HEK293 (cell line): ENCODE data around the gene PPP6R1.

Experiments
- CTCF ChIA-PET: fragments of 350-600 bp; formaldehyde crosslinking; extraction: SDS; loops from one replicate; lab custom pipeline; 2021; ENCODE audit warnings: antibody characterized with exemption; lab: Yijun Ruan, JAX
- POLR2A ChIA-PET: fragments of 300-600 bp; formaldehyde crosslinking; extraction: SDS; loops from one replicate; lab custom pipeline; 2020; ENCODE audit warnings: antibody characterized with exemption, inconsistent platforms; lab: Yijun Ruan, JAX
- H3K27ac ChIP-seq: fragments of 200-500 bp; sonication (Bioruptor generic); 2 replicates; pipeline ENCODE4 v1.5.1; 2014; ENCODE audit warnings: low read depth, low read length, control low read depth, inconsistent platforms; ENCODE audit errors: extremely low read depth
- H3K36me3 ChIP-seq, 2 experiments: fragments of 200-500 bp in 1 of 2; sonication (Bioruptor generic) in 1 of 2; 1 replicate in 1 of 2; 2 replicates in 1 of 2; pipeline ENCODE4 v1.5.1; 2014 to 2017; ENCODE audit warnings: inconsistent platforms in 2 of 2, low read length in 2 of 2; ENCODE audit not compliant: control insufficient read depth in 2 of 2, insufficient read depth in 1 of 2
- H3K4me1 ChIP-seq: fragments of 200-500 bp; sonication (Bioruptor generic); 2 replicates; pipeline ENCODE4 v1.5.1; 2014; ENCODE audit warnings: mild to moderate bottlenecking, low read length, inconsistent platforms; ENCODE audit not compliant: control insufficient read depth, insufficient read depth
- H3K4me3 ChIP-seq: 2 replicates; pipeline ENCODE4 v1.5.1; 2011; ENCODE audit warnings: low read depth, mild to moderate bottlenecking, control low read depth, low read length, moderate library complexity
- H3K9me3 ChIP-seq: fragments of 200-500 bp; sonication (Bioruptor generic); 2 replicates; pipeline ENCODE4 v1.5.1; 2014; ENCODE audit warnings: low read depth, low read length, inconsistent platforms; ENCODE audit not compliant: control insufficient read depth, insufficient read depth
- GFI1B ChIP-seq: fragments of 450-650 bp; formaldehyde crosslinking; IDR thresholded peaks from 2 replicates; pipeline ENCODE4 v1.5.1; 2016; ENCODE audit warnings: missing biosample characterization, missing genetic modification characterization
- HOXD13 ChIP-seq: sonication (generic); formaldehyde crosslinking; IDR thresholded peaks from 2 replicates; pipeline ENCODE4 v1.8.0; 2022; ENCODE audit warnings: missing genetic modification reagents, borderline replicate concordance
- INSM2 ChIP-seq: fragments of 450-650 bp; formaldehyde crosslinking; IDR thresholded peaks from 2 replicates; pipeline ENCODE4 v1.5.1; 2016; ENCODE audit warnings: missing biosample characterization, missing genetic modification characterization
- MZF1 ChIP-seq: fragments of 450-650 bp; formaldehyde crosslinking; IDR thresholded peaks from 2 replicates; pipeline ENCODE4 v1.5.1; 2017; ENCODE audit warnings: missing biosample characterization, missing genetic modification characterization, borderline replicate concordance
- OSR2 ChIP-seq: fragments of 450-650 bp; formaldehyde crosslinking; IDR thresholded peaks from 2 replicates; pipeline ENCODE4 v1.5.1; 2016; ENCODE audit warnings: missing biosample characterization, missing genetic modification characterization
- PRDM1 ChIP-seq: fragments of 450-650 bp; formaldehyde crosslinking; IDR thresholded peaks from 2 replicates; pipeline ENCODE4; 2016; ENCODE audit warnings: missing biosample characterization, missing genetic modification characterization
- SP7 ChIP-seq: fragments of 450-650 bp; formaldehyde crosslinking; IDR thresholded peaks from 2 replicates; pipeline ENCODE4 v1.5.1; 2016; ENCODE audit warnings: missing biosample characterization, missing genetic modification characterization
- YY1 ChIP-seq: fragments of 450-650 bp; formaldehyde crosslinking; IDR thresholded peaks from 2 replicates; pipeline ENCODE4 v1.5.1; 2018; ENCODE audit warnings: missing biosample characterization, missing genetic modification characterization
- ZBTB21 ChIP-seq: fragments of 450-650 bp; formaldehyde crosslinking; IDR thresholded peaks from 2 replicates; pipeline ENCODE4 v1.5.1; 2017; ENCODE audit warnings: missing biosample characterization, missing genetic modification characterization
- ZEB2 ChIP-seq: fragments of 450-650 bp; formaldehyde crosslinking; IDR thresholded peaks from 2 replicates; pipeline ENCODE4 v1.5.1; 2016; ENCODE audit warnings: missing biosample characterization, missing genetic modification characterization
- ZIC2 ChIP-seq: fragments of 450-650 bp; formaldehyde crosslinking; IDR thresholded peaks from 2 replicates; pipeline ENCODE4 v1.5.1; 2016; ENCODE audit warnings: missing biosample characterization, missing genetic modification characterization
- ZNF174 ChIP-seq: fragments of 450-650 bp; formaldehyde crosslinking; IDR thresholded peaks from 2 replicates; pipeline ENCODE4 v1.5.0; 2017; ENCODE audit warnings: missing biosample characterization, mild to moderate bottlenecking, missing genetic modification characterization
- ZNF221 ChIP-seq: fragments of 450-650 bp; formaldehyde crosslinking; IDR thresholded peaks from 2 replicates; pipeline ENCODE4 v1.5.1; 2017; ENCODE audit warnings: missing biosample characterization, missing genetic modification characterization, borderline replicate concordance
- ZNF239 ChIP-seq: fragments of 450-650 bp; formaldehyde crosslinking; IDR thresholded peaks from 2 replicates; pipeline ENCODE4 v1.5.1; 2016; ENCODE audit warnings: missing biosample characterization, missing genetic modification characterization
- ZNF324 ChIP-seq: fragments of 450-650 bp; formaldehyde crosslinking; IDR thresholded peaks from 2 replicates; pipeline ENCODE4 v1.5.1; 2016; ENCODE audit warnings: missing biosample characterization, missing genetic modification characterization
- ZNF350 ChIP-seq: fragments of 450-650 bp; formaldehyde crosslinking; IDR thresholded peaks from 2 replicates; pipeline ENCODE4 v1.5.0; 2017; ENCODE audit warnings: missing biosample characterization, mild to moderate bottlenecking, missing genetic modification characterization
- ZNF366 ChIP-seq: fragments of 450-650 bp; formaldehyde crosslinking; conservative IDR thresholded peaks from 2 replicates; pipeline ENCODE4 v1.5.1; 2016; ENCODE audit warnings: missing biosample characterization, missing genetic modification characterization
- ZNF394 ChIP-seq: fragments of 450-650 bp; formaldehyde crosslinking; IDR thresholded peaks from 2 replicates; pipeline ENCODE4 v1.5.1; 2016; ENCODE audit warnings: missing biosample characterization, missing genetic modification characterization, mild to moderate bottlenecking, moderate library complexity, borderline replicate concordance
- ZNF404 ChIP-seq: fragments of 450-650 bp; formaldehyde crosslinking; IDR thresholded peaks from 2 replicates; pipeline ENCODE4 v1.5.1; 2017; ENCODE audit warnings: missing biosample characterization, missing genetic modification characterization
- ZNF426 ChIP-seq: fragments of 450-650 bp; formaldehyde crosslinking; IDR thresholded peaks from 2 replicates; pipeline ENCODE4 v1.5.1; 2017; ENCODE audit warnings: missing biosample characterization, missing genetic modification characterization, mild to moderate bottlenecking, inconsistent platforms, moderate library complexity
- ZNF558 ChIP-seq: fragments of 450-650 bp; formaldehyde crosslinking; IDR thresholded peaks from 2 replicates; pipeline ENCODE4 v1.5.1; 2016; ENCODE audit warnings: missing biosample characterization, missing genetic modification characterization
- ZNF585B ChIP-seq: fragments of 450-650 bp; formaldehyde crosslinking; IDR thresholded peaks from 2 replicates; pipeline ENCODE4 v1.5.1; 2016; ENCODE audit warnings: missing biosample characterization, missing genetic modification characterization
- ZNF621 ChIP-seq: fragments of 450-650 bp; formaldehyde crosslinking; IDR thresholded peaks from 2 replicates; pipeline ENCODE4 v1.5.1; 2017; ENCODE audit warnings: missing biosample characterization, missing genetic modification characterization
- ZNF707 ChIP-seq: fragments of 450-650 bp; formaldehyde crosslinking; IDR thresholded peaks from 2 replicates; pipeline ENCODE4 v1.5.1; 2016; ENCODE audit warnings: missing biosample characterization, missing genetic modification characterization
- ZNF777 ChIP-seq: fragments of 450-650 bp; formaldehyde crosslinking; IDR thresholded peaks from 2 replicates; pipeline ENCODE4 v1.5.1; 2017; ENCODE audit warnings: missing biosample characterization, missing genetic modification characterization, borderline replicate concordance
- ZNF837 ChIP-seq: fragments of 450-650 bp; formaldehyde crosslinking; IDR thresholded peaks from 2 replicates; pipeline ENCODE4 v1.5.1; 2016; ENCODE audit warnings: missing biosample characterization, missing genetic modification characterization
- ZNF843 ChIP-seq: fragments of 450-650 bp; formaldehyde crosslinking; IDR thresholded peaks from 2 replicates; pipeline ENCODE4 v1.5.1; 2016; ENCODE audit warnings: missing biosample characterization, missing genetic modification characterization
- ZSCAN18 ChIP-seq: fragments of 450-650 bp; formaldehyde crosslinking; IDR thresholded peaks from 2 replicates; pipeline ENCODE4 v1.5.1; 2016; ENCODE audit warnings: missing biosample characterization, missing genetic modification characterization
- ZSCAN30 ChIP-seq: fragments of 450-650 bp; IDR thresholded peaks from 2 replicates; pipeline ENCODE4 v1.5.1; 2018; ENCODE audit warnings: missing biosample characterization, mild to moderate bottlenecking, missing genetic modification characterization, moderate library complexity
- TF ChIP-seq, protein P1 (sequence below): fragments of 450-650 bp; formaldehyde crosslinking; IDR thresholded peaks from 2 replicates; pipeline ENCODE4 v1.5.1; 2016; ENCODE audit warnings: missing biosample characterization, missing genetic modification characterization
- TF ChIP-seq, protein P2 (sequence below): fragments of 450-650 bp; formaldehyde crosslinking; IDR thresholded peaks from 2 replicates; pipeline ENCODE4 v1.5.1; 2016; ENCODE audit warnings: missing biosample characterization, missing genetic modification characterization

PPP6R1 gene

DNA sequence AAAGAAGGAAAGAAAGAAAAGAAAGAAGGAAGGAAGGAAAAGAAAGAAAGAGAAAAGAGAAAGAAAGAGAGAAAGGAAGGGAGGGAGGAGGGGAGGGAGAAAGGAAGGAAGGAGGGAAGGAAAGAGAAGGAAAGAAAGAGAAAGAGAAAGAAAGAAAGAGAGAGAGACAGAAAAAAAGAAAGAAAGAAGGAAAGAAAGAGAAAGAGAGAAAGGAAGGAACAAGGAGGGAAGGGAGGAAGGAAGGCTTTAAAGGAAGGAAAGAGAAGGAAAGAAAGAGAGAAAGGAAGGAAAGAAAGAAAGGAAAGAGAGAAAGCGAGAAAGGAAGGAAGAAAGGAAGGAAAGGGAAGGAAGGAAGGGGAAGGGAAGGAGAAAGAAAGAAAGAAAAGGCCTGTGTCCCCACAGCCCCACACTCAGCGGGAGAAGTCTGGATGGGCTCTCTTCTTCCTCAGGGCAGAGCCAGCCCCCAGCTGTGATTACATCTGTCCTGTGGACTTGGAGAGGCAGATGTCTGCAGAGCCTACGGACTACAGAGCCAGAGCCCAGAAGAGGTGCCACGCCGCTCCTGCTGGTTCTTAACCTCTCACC, 59.1 kb downstream of the PPP6R1 start:
- no peaks in the 10 kb centered on the region for H3K36me3 ChIP-seq
- ChIA-PET POLR2A (interaction anchor here (1.4 kb wide), 1 partner anchor 59 kb away, joined by 3 read pairs; the partner anchor contains the start of gene PPP6R1), CTCF (interaction anchor here (0.6 to 2.6 kb wide), 3 partner anchors 34 to 304 kb away, joined by 3 to 12 read pairs (median 4); no protein-coding TSS in a partner anchor)
- TF ChIP-seq ZSCAN18 (0 out of 2 replicates have a peak, but pooled peaks have one; percentile 20), ZSCAN30 (tag by site-specific recombination) (no peak), ZNF239 (tag by site-specific recombination) (no peak), ZNF585B (tag by site-specific recombination) (no peak), YY1 (tag by site-specific recombination) (no peak), ZNF707 (tag by site-specific recombination) (no peak), ZNF324 (tag by site-specific recombination) (no peak), OSR2 (no peak), INSM2 (no peak), ZNF837 (no peak), ZNF426 (tag by site-specific recombination) (no peak), ZNF174 (no peak), SP7 (tag by site-specific recombination) (no peak), PRDM1 (tag by site-specific recombination) (peak; percentile 100), ZEB2 (tag by site-specific recombination) (no peak), ZNF558 (tag by site-specific recombination) (no peak), ZNF350 (tag by site-specific recombination) (no peak), GFI1B (no peak), ZNF394 (no peak), ZNF366 (tag by site-specific recombination) (peak; percentile 98), ZNF843 (no peak), ZNF221 (tag by site-specific recombination) (no peak), HOXD13 (CRISPR knock-in tag) (no peak), ZNF621 (no peak), ZIC2 (tag by site-specific recombination) (peak; percentile 64), ZNF777 (tag by site-specific recombination) (0 out of 2 replicates have a peak, but pooled peaks have one; percentile 13), ZNF404 (tag by site-specific recombination) (no peak), MZF1 (tag by site-specific recombination) (no peak), ZBTB21 (tag by site-specific recombination) (no peak)
- TF ChIP-seq, protein P1, sequence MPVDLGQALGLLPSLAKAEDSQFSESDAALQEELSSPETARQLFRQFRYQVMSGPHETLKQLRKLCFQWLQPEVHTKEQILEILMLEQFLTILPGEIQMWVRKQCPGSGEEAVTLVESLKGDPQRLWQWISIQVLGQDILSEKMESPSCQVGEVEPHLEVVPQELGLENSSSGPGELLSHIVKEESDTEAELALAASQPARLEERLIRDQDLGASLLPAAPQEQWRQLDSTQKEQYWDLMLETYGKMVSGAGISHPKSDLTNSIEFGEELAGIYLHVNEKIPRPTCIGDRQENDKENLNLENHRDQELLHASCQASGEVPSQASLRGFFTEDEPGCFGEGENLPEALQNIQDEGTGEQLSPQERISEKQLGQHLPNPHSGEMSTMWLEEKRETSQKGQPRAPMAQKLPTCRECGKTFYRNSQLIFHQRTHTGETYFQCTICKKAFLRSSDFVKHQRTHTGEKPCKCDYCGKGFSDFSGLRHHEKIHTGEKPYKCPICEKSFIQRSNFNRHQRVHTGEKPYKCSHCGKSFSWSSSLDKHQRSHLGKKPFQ (tag by site-specific recombination) = no peak
- TF ChIP-seq, protein P2, sequence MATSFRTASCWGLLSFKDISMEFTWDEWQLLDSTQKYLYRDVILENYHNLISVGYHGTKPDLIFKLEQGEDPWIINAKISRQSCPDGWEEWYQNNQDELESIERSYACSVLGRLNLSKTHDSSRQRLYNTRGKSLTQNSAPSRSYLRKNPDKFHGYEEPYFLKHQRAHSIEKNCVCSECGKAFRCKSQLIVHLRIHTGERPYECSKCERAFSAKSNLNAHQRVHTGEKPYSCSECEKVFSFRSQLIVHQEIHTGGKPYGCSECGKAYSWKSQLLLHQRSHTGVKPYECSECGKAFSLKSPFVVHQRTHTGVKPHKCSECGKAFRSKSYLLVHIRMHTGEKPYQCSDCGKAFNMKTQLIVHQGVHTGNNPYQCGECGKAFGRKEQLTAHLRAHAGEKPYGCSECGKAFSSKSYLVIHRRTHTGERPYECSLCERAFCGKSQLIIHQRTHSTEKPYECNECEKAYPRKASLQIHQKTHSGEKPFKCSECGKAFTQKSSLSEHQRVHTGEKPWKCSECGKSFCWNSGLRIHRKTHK = no peak

More for the DNA sequence above, 59.1 kb downstream of the PPP6R1 start:
- no peaks in the 10 kb centered on the region for H3K4me1 ChIP-seq
- H3K9me3 ChIP-seq = no peaks in the 10 kb centered on the region
- H3K4me3 ChIP-seq = no peak overlapping the region
- H3K27ac ChIP-seq = no peak overlapping the region
